Mesendoderm (in vitro differentiated cells): Measurements from ENCODE around the gene MYL6B. TPM values are rescaled to one million over a fixed set of nuclear protein-coding genes. Genes with fewer than 3 reads are reported as not detected.
A peak's percentile ranks its signal among the peaks of the same experiment; 100 is the strongest.

Experiments used
- DNase-seq: peaks from one replicate; pipeline ENCODE4 v3.0.0; 2013
- H2AK5ac ChIP-seq: 2 replicates; pipeline ENCODE4 v1.6.1; 2013; ENCODE audit warnings: low read length, inconsistent platforms
- H2BK120ac ChIP-seq: 2 replicates; pipeline ENCODE4 v1.6.1; 2013; ENCODE audit warnings: low read depth, mild to moderate bottlenecking, low read length, moderate library complexity, mixed read lengths
- H2BK15ac ChIP-seq: replicated peaks from 2 replicates; pipeline ENCODE4 v1.6.1; 2013; ENCODE audit warnings: low read depth, mild to moderate bottlenecking, moderate library complexity
- H2BK5ac ChIP-seq: 2 replicates; pipeline ENCODE4 v1.6.1; 2013; ENCODE audit warnings: low read length, inconsistent platforms
- H3K18ac ChIP-seq: 2 replicates; pipeline ENCODE4 v1.6.1; 2013; ENCODE audit warnings: mild to moderate bottlenecking, low read length, mixed read lengths
- H3K23ac ChIP-seq: one replicate; pipeline ENCODE4 v1.6.1; 2013; ENCODE audit warnings: low read length
- H3K27ac ChIP-seq: 2 replicates; pipeline ENCODE4 v1.5.1; 2013; ENCODE audit warnings: low read depth, mild to moderate bottlenecking, inconsistent platforms, low read length, moderate library complexity
- H3K27me3 ChIP-seq: 2 replicates; pipeline ENCODE4 v1.6.1; 2013; ENCODE audit warnings: low read length, control low read depth, mild to moderate bottlenecking, inconsistent platforms; ENCODE audit not compliant: insufficient read depth, poor library complexity
- H3K36me3 ChIP-seq: 2 replicates; pipeline ENCODE4 v1.6.1; 2013; ENCODE audit warnings: low read length, inconsistent platforms; ENCODE audit not compliant: control insufficient read depth, insufficient read depth
- H3K4ac ChIP-seq: one replicate; pipeline ENCODE4 v1.6.1; 2013; ENCODE audit warnings: low read depth, mild to moderate bottlenecking, low read length, moderate library complexity
- H3K4me1 ChIP-seq: 2 replicates; pipeline ENCODE4 v1.6.1; 2013; ENCODE audit warnings: low read depth, low read length, inconsistent platforms; ENCODE audit not compliant: control insufficient read depth
- H3K4me2 ChIP-seq: 2 replicates; pipeline ENCODE4 v1.6.1; 2013; ENCODE audit warnings: low read length
- H3K4me3 ChIP-seq: 2 replicates; pipeline ENCODE4 v1.5.1; 2013; ENCODE audit warnings: mild to moderate bottlenecking, low read length
- H3K56ac ChIP-seq: one replicate; pipeline ENCODE4 v1.6.1; 2013; ENCODE audit warnings: low read length
- H3K79me1 ChIP-seq: 2 replicates; pipeline ENCODE4 v1.6.1; 2013; ENCODE audit warnings: low read length, inconsistent platforms
- H3K79me2 ChIP-seq: 2 replicates; pipeline ENCODE4 v1.6.1; 2013; ENCODE audit warnings: mild to moderate bottlenecking, low read length; ENCODE audit not compliant: control insufficient read depth, insufficient read depth
- H3K9ac ChIP-seq: 2 replicates; pipeline ENCODE4 v1.6.1; 2013; ENCODE audit warnings: low read length, inconsistent platforms
- H4K5ac ChIP-seq: one replicate; pipeline ENCODE4 v1.6.1; 2013; ENCODE audit warnings: low read length
- H4K8ac ChIP-seq: one replicate; pipeline ENCODE4 v1.6.1; 2013; ENCODE audit warnings: low read depth, mild to moderate bottlenecking, control low read depth, low read length, moderate library complexity
- WGBS: extraction: QIAGEN DNeasy Blood & Tissue Kit; methylation state at CpG from one replicate; pipeline ENCODE4 v1.1.7; 2013; ENCODE audit warnings: low lambda C conversion rate, missing lambda C conversion rate; ENCODE audit not compliant: insufficient coverage; ENCODE audit errors: extremely low coverage; 5-methylcytosine and 5-hydroxymethylcytosine counted together
- polyA plus RNA-seq, 2 experiments: library from polyadenylated mRNA; stranded (reverse); fragments of 200-250 nt; gene quantifications; one replicate each; pipeline ENCODE4 v1.2.3, GENCODE V29; 2013

The MYL6B gene
- polyA plus RNA-seq (2013, experiment 1 of 2), result 121 TPM
- 137 TPM for polyA plus RNA-seq (2013, experiment 2 of 2)

DNA sequence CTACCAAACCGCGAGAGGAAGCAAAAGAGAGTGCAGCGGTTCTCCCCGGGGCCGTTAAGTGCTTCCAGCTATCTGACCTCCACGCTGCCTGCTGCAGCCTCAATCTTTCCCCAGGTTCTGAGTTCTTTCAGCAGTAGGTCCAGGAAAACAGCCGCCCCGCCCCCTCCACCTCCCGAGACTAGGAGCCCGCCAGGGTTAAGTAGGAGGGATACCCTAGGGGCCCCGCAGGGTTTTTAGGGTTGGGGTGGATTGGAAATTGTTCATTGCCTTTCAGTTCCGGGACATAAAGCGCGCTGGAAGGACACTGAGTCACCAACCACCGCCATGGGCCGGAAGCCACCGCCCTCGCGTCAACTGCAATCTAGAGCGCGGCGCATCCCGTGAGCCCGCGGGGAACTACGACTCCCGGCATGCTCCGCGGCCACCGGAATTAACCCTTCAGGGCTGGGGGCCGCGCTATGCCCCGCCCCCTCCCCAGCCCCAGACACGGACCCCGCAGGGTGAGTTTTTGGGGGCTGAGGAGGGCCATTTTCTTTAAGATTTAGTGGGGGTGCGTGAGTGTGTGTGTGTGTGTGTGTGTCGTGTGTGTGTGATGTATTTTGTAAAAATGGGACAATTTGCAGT lies at the start of gene MYL6B:
TSS of gene MYL6B (plus strand) at position 456 of the 624 bp plus-strand sequence. CDS start 1,332 bp downstream, outside the sequence.
- Histone ChIP-seq H3K4me2 (peak within 1 kb of the TSS; percentile 71), H3K79me1 (peaks cover 4% of the 10 kb centered on the region), H2BK5ac (no peak within 1 kb of the TSS), H3K18ac (peak within 1 kb of the TSS; percentile 96), H3K27ac (peak within 1 kb of the TSS; percentile 52), H3K27me3 (no peaks in the 10 kb centered on the region), H4K5ac (no peak within 1 kb of the TSS), H3K4ac (peak within 1 kb of the TSS; percentile 96), H3K4me1 (peaks cover 5% of the 10 kb centered on the region), H3K56ac (peak within 1 kb of the TSS; percentile 91), H3K4me3 (peak within 1 kb of the TSS; percentile 63), H2AK5ac (peak within 1 kb of the TSS; percentile 17), H3K9ac (peak within 1 kb of the TSS; percentile 79), H3K36me3 (no peaks in the 10 kb centered on the region), H2BK15ac (no peak within 1 kb of the TSS), H2BK120ac (no peak within 1 kb of the TSS), H4K8ac (peak within 1 kb of the TSS; percentile 65), H3K23ac (no peak within 1 kb of the TSS), H3K79me2 (peaks cover 3% of the 10 kb centered on the region)
- peak; percentile 94 for DNase-seq
- WGBS, result no CpG with 5 or more reads among the region's 37 CpGs

DNA sequence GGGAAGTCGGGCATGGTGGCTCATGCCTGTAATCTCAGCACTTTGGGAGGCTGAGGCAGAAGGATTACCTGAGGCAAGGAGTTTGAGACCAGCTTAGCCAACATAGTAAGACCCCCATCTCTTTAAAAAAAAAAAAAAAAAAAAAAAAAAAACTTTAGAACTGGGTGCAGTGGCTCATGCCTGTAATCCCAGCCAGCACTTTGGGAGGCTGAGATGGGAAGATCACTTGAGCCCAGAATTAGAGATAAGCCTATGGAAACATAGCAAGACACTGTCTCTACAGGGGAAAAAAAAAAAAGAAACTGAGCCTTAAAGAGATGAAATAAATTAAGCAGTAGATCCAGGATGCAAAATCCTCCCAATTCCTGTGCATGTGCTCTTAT lies 49.7 kb upstream of the MYL6B start:
- H2AK5ac ChIP-seq, result no peak overlapping the region
- H2BK5ac ChIP-seq, result no peak overlapping the region
- no peaks in the 10 kb centered on the region for H3K27me3 ChIP-seq
- H3K56ac ChIP-seq, result peak overlapping the region; percentile 51
- no peak overlapping the region for H3K18ac ChIP-seq
- H2BK15ac ChIP-seq, result no peak overlapping the region
- H3K23ac ChIP-seq, result no peak overlapping the region
- H3K27ac ChIP-seq, result no peak overlapping the region
- WGBS, result no CpG with 5 or more reads among the region's 1 CpG
- H3K4ac ChIP-seq, result no peak overlapping the region
- no peak overlapping the region for H3K4me3 ChIP-seq
- no peak overlapping the region for H4K8ac ChIP-seq
- H2BK120ac ChIP-seq, result no peak overlapping the region
- H3K9ac ChIP-seq, result peak overlapping the region; percentile 23
- H3K79me1 ChIP-seq, result peaks cover 2% of the 10 kb centered on the region
- peaks cover 7% of the 10 kb centered on the region for H3K36me3 ChIP-seq
- peaks cover 2% of the 10 kb centered on the region for H3K4me1 ChIP-seq
- no peak overlapping the region for H3K4me2 ChIP-seq
- H3K79me2 ChIP-seq, result peaks cover 29% of the 10 kb centered on the region
- no peak for DNase-seq
- H4K5ac ChIP-seq, result no peak overlapping the region

DNA sequence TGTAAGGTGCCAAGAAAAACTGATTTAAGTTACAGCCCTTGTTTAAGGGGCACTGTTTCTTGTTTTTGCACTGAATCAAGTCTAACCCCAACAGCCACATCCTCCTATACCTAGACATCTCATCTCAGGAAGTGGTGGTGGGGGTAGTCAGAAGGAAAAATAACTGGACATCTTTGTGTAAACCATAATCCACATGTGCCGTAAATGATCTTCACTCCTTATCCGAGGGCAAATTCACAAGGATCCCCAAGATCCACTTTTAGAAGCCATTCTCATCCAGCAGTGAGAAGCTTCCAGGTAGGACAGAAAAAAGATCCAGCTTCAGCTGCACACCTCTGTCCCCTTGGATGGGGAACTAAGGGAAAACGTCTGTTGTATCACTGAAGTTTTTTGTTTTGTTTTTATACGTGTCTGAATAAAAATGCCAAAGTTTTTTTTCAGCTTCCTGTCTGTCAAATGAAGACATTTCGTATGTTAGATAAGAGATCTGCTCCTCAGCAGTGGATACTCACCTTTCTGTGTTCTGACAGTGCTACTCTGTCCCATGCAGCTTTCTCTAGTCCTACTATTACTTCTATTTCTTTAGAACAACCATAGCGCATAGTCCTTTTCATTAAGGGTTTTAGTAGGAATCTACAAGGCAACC lies 49.2 kb upstream of the MYL6B start:
- Histone ChIP-seq H2BK15ac (no peak overlapping the region), H3K4me3 (no peak overlapping the region), H3K23ac (no peak overlapping the region), H3K18ac (no peak overlapping the region), H3K79me1 (peaks cover 2% of the 10 kb centered on the region), H3K9ac (peak overlapping the region; percentile 94), H3K79me2 (peaks cover 29% of the 10 kb centered on the region), H3K27ac (no peak overlapping the region), H3K56ac (peak overlapping the region; percentile 97), H3K27me3 (no peaks in the 10 kb centered on the region), H3K36me3 (peaks cover 7% of the 10 kb centered on the region), H2BK5ac (no peak overlapping the region), H3K4me2 (peak overlapping the region; percentile 5), H3K4ac (no peak overlapping the region), H2AK5ac (no peak overlapping the region), H4K8ac (no peak overlapping the region), H4K5ac (no peak overlapping the region), H3K4me1 (peaks cover 2% of the 10 kb centered on the region), H2BK120ac (no peak overlapping the region)
- DNase-seq, result no peak
- WGBS, result no CpG with 5 or more reads among the region's 6 CpGs

DNA sequence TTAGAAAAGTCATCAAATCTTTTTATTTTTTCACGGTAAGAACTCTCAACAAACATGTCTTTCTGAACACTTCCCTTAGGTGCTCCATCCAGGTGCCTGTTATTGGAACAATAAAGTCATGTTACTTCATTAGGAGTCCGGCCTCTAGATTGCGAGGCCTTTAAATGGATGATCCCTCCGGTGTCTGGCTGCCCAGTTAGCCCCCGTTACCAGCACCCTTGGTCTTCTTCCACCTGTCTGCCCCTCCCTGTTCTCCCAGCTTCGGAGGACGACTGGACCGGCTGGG lies 48.6 kb upstream of the MYL6B start:
- no peak overlapping the region for H4K5ac ChIP-seq
- peak overlapping the region; percentile 94 for H3K9ac ChIP-seq
- no peak overlapping the region for H2AK5ac ChIP-seq
- no peak for DNase-seq
- H3K27me3 ChIP-seq, result no peaks in the 10 kb centered on the region
- WGBS, result no CpG with 5 or more reads among the region's 8 CpGs
- H3K4ac ChIP-seq, result peak overlapping the region; percentile 81
- H3K23ac ChIP-seq, result no peak overlapping the region
- peak overlapping the region; percentile 97 for H3K56ac ChIP-seq
- H3K79me1 ChIP-seq, result peaks cover 2% of the 10 kb centered on the region
- H3K36me3 ChIP-seq, result peaks cover 5% of the 10 kb centered on the region
- peak overlapping the region; percentile 43 for H4K8ac ChIP-seq
- H3K4me1 ChIP-seq, result peaks cover 2% of the 10 kb centered on the region
- H2BK15ac ChIP-seq, result no peak overlapping the region
- H2BK5ac ChIP-seq, result no peak overlapping the region
- H2BK120ac ChIP-seq, result no peak overlapping the region
- peak overlapping the region; percentile 93 for H3K27ac ChIP-seq
- peak overlapping the region; percentile 79 for H3K4me2 ChIP-seq
- H3K79me2 ChIP-seq, result peaks cover 29% of the 10 kb centered on the region
- H3K18ac ChIP-seq, result peak overlapping the region; percentile 78
- H3K4me3 ChIP-seq, result peak overlapping the region; percentile 80

DNA sequence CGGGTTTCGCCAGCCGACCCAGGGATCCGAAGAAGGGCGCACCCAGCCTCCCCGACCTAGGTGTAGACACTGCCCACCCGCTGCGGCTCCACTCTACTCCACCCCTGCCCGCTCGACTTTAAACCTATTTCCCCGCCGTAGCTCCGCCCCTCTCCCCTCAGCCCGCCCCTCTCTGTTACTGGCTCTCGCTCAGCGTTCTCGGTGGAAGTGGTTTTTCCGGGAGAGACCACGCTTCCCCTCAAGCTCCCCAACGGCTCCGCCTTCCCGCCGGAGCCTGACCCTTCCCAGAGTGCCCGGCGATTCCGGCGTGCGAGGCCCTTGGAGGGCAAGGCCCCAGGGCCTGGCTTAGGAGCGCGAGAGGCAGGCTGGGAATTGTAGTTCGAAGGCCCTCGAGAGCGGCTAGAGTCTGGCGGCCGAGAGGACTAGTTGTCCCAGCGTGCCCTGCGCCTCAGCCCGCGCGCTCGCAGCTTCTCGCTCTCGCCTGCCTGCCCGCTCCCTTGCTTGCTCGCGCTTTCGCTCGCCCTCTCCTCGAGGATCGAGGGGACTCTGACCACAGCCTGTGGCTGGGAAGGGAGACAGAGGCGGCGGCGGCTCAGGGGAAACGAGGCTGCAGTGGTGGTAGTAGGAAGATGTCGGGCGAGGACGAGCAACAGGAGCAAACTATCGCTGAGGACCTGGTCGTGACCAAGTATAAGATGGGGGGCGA lies 48.1 kb upstream of the MYL6B start, which contains the start of gene PA2G4:
TSS of gene PA2G4 (plus strand) at position 451 of the 706 bp plus-strand sequence. CDS start at position 630, 179 bp downstream.
- Histone ChIP-seq H3K36me3 (peaks cover 5% of the 10 kb centered on the region), H2BK15ac (no peak within 1 kb of the TSS), H3K9ac (peak within 1 kb of the TSS; percentile 99), H3K4me1 (peaks cover 2% of the 10 kb centered on the region), H3K27ac (peak within 1 kb of the TSS; percentile 93), H3K79me2 (peaks cover 29% of the 10 kb centered on the region), H4K8ac (peak within 1 kb of the TSS; percentile 43), H3K27me3 (no peaks in the 10 kb centered on the region), H2AK5ac (peak within 1 kb of the TSS; percentile 79), H3K56ac (peak within 1 kb of the TSS; percentile 100), H2BK5ac (peak within 1 kb of the TSS; percentile 83), H3K4ac (peak within 1 kb of the TSS; percentile 81), H3K4me2 (peak within 1 kb of the TSS; percentile 84), H3K18ac (peak within 1 kb of the TSS; percentile 78), H3K4me3 (peak within 1 kb of the TSS; percentile 93), H3K79me1 (peaks cover 2% of the 10 kb centered on the region), H4K5ac (no peak within 1 kb of the TSS), H3K23ac (peak within 1 kb of the TSS; percentile 98), H2BK120ac (no peak within 1 kb of the TSS)
- WGBS, result no CpG with 5 or more reads among the region's 60 CpGs
- peak; percentile 100 for DNase-seq
